IMR-90 (cell line): ENCODE results near the gene ZNF385B. TPM values are rescaled to one million over a fixed set of nuclear protein-coding genes. Genes with fewer than 3 reads are reported as not detected.

ENCODE experiments used
- ATAC-seq: fragments of 200-7000 bp; cut with Tn5 transposase; 2 replicates; pipeline ENCODE4 v1.9.1; 2020; ENCODE audit warnings: low read depth, mild to moderate bottlenecking, moderate library complexity
- BruUV-seq: library from RNA; stranded (reverse); fragments of 400-500 nt; replicated peaks from 2 replicates; lab custom pipeline; 2021; lab: Mats Ljungman, UMichigan
- CTCF ChIA-PET: fragments of 300-600 bp; formaldehyde crosslinking; extraction: SDS; loops from one replicate; lab custom pipeline; 2021; ENCODE audit warnings: antibody characterized with exemption; lab: Yijun Ruan, JAX
- POLR2A ChIA-PET: fragments of 300-600 bp; sonication (Branson Sonifier 250); formaldehyde crosslinking; loops from one replicate; lab custom pipeline; 2022; ENCODE audit warnings: antibody characterized with exemption; ENCODE audit not compliant: unreplicated experiment; lab: Charles Lee
- DNase-seq: peaks from one replicate; pipeline ENCODE4 v3.0.0; 2013
- H2AFZ ChIP-seq: replicated peaks from 2 replicates; pipeline ENCODE3; 2013; ENCODE audit warnings: low read length, mild to moderate bottlenecking; ENCODE audit not compliant: poor library complexity
- H2AK5ac ChIP-seq: 2 replicates; pipeline ENCODE4 v1.6.1; 2013; ENCODE audit warnings: low read depth, low read length, inconsistent platforms
- H2AK9ac ChIP-seq: replicated peaks from 2 replicates; pipeline ENCODE3; 2013; ENCODE audit warnings: mild to moderate bottlenecking, low read depth, low read length, moderate library complexity; ENCODE audit not compliant: poor library complexity
- H2BK120ac ChIP-seq: 2 replicates; pipeline ENCODE4 v1.6.1; 2013; ENCODE audit warnings: low read depth, low read length, inconsistent platforms
- H2BK15ac ChIP-seq: 3 replicates; pipeline ENCODE4 v1.6.1; 2013; ENCODE audit warnings: low read depth, low read length, inconsistent platforms
- H2BK20ac ChIP-seq: 2 replicates; pipeline ENCODE4 v1.6.1; 2013; ENCODE audit warnings: low read depth, mild to moderate bottlenecking, inconsistent platforms, low read length, moderate library complexity
- H2BK5ac ChIP-seq: 2 replicates; pipeline ENCODE4 v1.6.1; 2013; ENCODE audit warnings: mild to moderate bottlenecking, low read depth, low read length, inconsistent platforms; ENCODE audit not compliant: poor library complexity, severe bottlenecking
- H3K14ac ChIP-seq: replicated peaks from 2 replicates; pipeline ENCODE4 v1.6.1; 2013; ENCODE audit warnings: low read depth, low read length, inconsistent platforms
- H3K18ac ChIP-seq: 2 replicates; pipeline ENCODE4 v1.6.1; 2013; ENCODE audit warnings: low read depth, low read length, control low read depth
- H3K23ac ChIP-seq: 2 replicates; pipeline ENCODE4 v1.6.1; 2013; ENCODE audit warnings: low read depth, low read length, inconsistent platforms
- H3K27ac ChIP-seq: 2 replicates; pipeline ENCODE4 v1.5.1; 2013; ENCODE audit warnings: mild to moderate bottlenecking, control low read depth, low read length; ENCODE audit not compliant: insufficient read depth
- H3K27me3 ChIP-seq: 2 replicates; pipeline ENCODE4 v1.6.1; 2013; ENCODE audit warnings: low read length; ENCODE audit not compliant: control insufficient read depth, insufficient read depth
- H3K36me3 ChIP-seq: 2 replicates; pipeline ENCODE4 v1.6.1; 2013; ENCODE audit warnings: low read length, mixed read lengths; ENCODE audit not compliant: control insufficient read depth, insufficient read depth
- H3K4ac ChIP-seq: 2 replicates; pipeline ENCODE4 v1.6.1; 2013; ENCODE audit warnings: low read depth, low read length, inconsistent platforms
- H3K4me1 ChIP-seq: 2 replicates; pipeline ENCODE4 v1.6.1; 2013; ENCODE audit warnings: low read length, mixed read lengths; ENCODE audit not compliant: control insufficient read depth, insufficient read depth
- H3K4me2 ChIP-seq: 2 replicates; pipeline ENCODE4 v1.6.1; 2013; ENCODE audit warnings: low read depth, mild to moderate bottlenecking, control low read depth, low read length, moderate library complexity
- H3K4me3 ChIP-seq: 2 replicates; pipeline ENCODE4 v1.5.1; 2013; ENCODE audit warnings: low read depth, mild to moderate bottlenecking, control low read depth, low read length, moderate library complexity; ENCODE audit not compliant: insufficient read depth
- H3K56ac ChIP-seq: 2 replicates; pipeline ENCODE4 v1.6.1; 2013; ENCODE audit warnings: low read length, inconsistent platforms; ENCODE audit not compliant: insufficient read depth; ENCODE audit errors: extremely low read depth
- H3K79me1 ChIP-seq, 2 experiments: 2 replicates each; pipeline ENCODE4 v1.6.1; 2013; ENCODE audit warnings: low read length in 2 of 2, inconsistent platforms in 1 of 2, low read depth in 1 of 2
- H3K9ac ChIP-seq: 2 replicates; pipeline ENCODE4 v1.6.1; 2013; ENCODE audit warnings: low read depth, low read length, control low read depth
- H3K9me1 ChIP-seq: 2 replicates; pipeline ENCODE4 v1.6.1; 2013; ENCODE audit warnings: low read length, inconsistent platforms; ENCODE audit not compliant: insufficient read depth
- H3K9me3 ChIP-seq: 2 replicates; pipeline ENCODE4 v1.6.1; 2013; ENCODE audit warnings: low read length; ENCODE audit not compliant: control insufficient read depth, insufficient read depth
- H4K20me1 ChIP-seq: 2 replicates; pipeline ENCODE4 v1.6.1; 2013; ENCODE audit warnings: low read length, inconsistent platforms; ENCODE audit not compliant: insufficient read depth
- H4K5ac ChIP-seq: 2 replicates; pipeline ENCODE4 v1.6.1; 2013; ENCODE audit warnings: mild to moderate bottlenecking, low read depth, low read length, control low read depth
- H4K8ac ChIP-seq, 2 experiments: 2 replicates each; pipeline ENCODE4 v1.6.1; 2013; ENCODE audit warnings: low read depth in 2 of 2, low read length in 2 of 2, control low read depth in 1 of 2, inconsistent platforms in 1 of 2
- H4K91ac ChIP-seq: 2 replicates; pipeline ENCODE4 v1.6.1; 2013; ENCODE audit warnings: low read depth, low read length, inconsistent platforms; ENCODE audit not compliant: insufficient read depth
- BHLHE40 ChIP-seq: fragments of 150-350 bp; IDR thresholded peaks from 2 replicates; pipeline ENCODE4 v1.6.1; 2016; ENCODE audit warnings: mild to moderate bottlenecking, low read depth, low read length
- CHD1 ChIP-seq: IDR thresholded peaks from 2 replicates; pipeline ENCODE4 v1.6.1; 2012; ENCODE audit warnings: low read depth, low read length, improper control_type of control experiment
- FOS ChIP-seq: fragments of 150-350 bp; IDR thresholded peaks from 2 replicates; pipeline ENCODE4 v1.6.1; 2016; ENCODE audit warnings: low read depth, low read length
- NFE2L2 ChIP-seq: fragments of 150-350 bp; IDR thresholded peaks from 2 replicates; pipeline ENCODE4 v1.6.1; 2016; ENCODE audit warnings: low read depth, mild to moderate bottlenecking, low read length
- POLR2A ChIP-seq: IDR thresholded peaks from 2 replicates; pipeline ENCODE4 v1.6.1; 2012; ENCODE audit warnings: mild to moderate bottlenecking, low read depth, low read length
- RAD21 ChIP-seq: IDR thresholded peaks from 2 replicates; pipeline ENCODE4 v1.6.1; 2012; ENCODE audit warnings: low read length, improper control_type of control experiment
- SMC3 ChIP-seq: fragments of 150-350 bp; IDR thresholded peaks from 2 replicates; pipeline ENCODE4 v1.6.1; 2016; ENCODE audit warnings: low read depth, mild to moderate bottlenecking, antibody characterized with exemption, low read length, moderate library complexity
- WGBS, 2 experiments: methylation state at CpG; one replicate each; pipeline versions ENCODE4 v1.1.5 to v1.1.7; 2013; ENCODE audit warnings: missing lambda C conversion rate in 2 of 2; ENCODE audit not compliant: insufficient read length in 1 of 2; ENCODE audit errors: extremely low coverage in 2 of 2; 5-methylcytosine and 5-hydroxymethylcytosine counted together
- dilution Hi-C: fragments of 300-500 bp; cut with HindIII; formaldehyde crosslinking; loops from one replicate; pipeline ENCODE4 v1.14.3; 2018; ENCODE audit warnings: low sequenced_read_pairs; ENCODE audit not compliant: unreplicated experiment
- in situ Hi-C: fragments of 300-500 bp; cut with MboI; formaldehyde crosslinking; loops from 3 replicates; pipeline ENCODE4 v1.14.3; 2019; ENCODE audit warnings: low sequenced_read_pairs, inconsistent platforms, mixed read lengths
- intact Hi-C: fragments of 100-400 bp; cut with micrococcal nuclease; formaldehyde crosslinking; loops from 2 replicates; pipeline ENCODE4 v1.10.0; 2022
- polyA plus RNA-seq, 3 experiments: library from polyadenylated mRNA; depleted of rRNA; stranded (reverse); fragments of >200 nt; gene quantifications; 2 replicates each; pipeline ENCODE4 v1.2.3, GENCODE V29; 2012; ENCODE audit warnings: low replicate concordance in 1 of 3
- total RNA-seq: library from RNA; depleted of rRNA; stranded (reverse); fragments of >200 nt; gene quantifications from 2 replicates; pipeline ENCODE4 v1.2.3, GENCODE V29; 2012
- TF ChIP-seq, protein P1 (sequence below): fragments of 150-350 bp; IDR thresholded peaks from 2 replicates; pipeline ENCODE4 v1.6.1; 2016; ENCODE audit warnings: low read depth, mild to moderate bottlenecking, low read length, moderate library complexity, borderline replicate concordance

Gene ZNF385B
- total and polyA plus RNA-seq, 2 of the 4 experiments (the other 2 are of a cell fraction), result not detected

DNA sequence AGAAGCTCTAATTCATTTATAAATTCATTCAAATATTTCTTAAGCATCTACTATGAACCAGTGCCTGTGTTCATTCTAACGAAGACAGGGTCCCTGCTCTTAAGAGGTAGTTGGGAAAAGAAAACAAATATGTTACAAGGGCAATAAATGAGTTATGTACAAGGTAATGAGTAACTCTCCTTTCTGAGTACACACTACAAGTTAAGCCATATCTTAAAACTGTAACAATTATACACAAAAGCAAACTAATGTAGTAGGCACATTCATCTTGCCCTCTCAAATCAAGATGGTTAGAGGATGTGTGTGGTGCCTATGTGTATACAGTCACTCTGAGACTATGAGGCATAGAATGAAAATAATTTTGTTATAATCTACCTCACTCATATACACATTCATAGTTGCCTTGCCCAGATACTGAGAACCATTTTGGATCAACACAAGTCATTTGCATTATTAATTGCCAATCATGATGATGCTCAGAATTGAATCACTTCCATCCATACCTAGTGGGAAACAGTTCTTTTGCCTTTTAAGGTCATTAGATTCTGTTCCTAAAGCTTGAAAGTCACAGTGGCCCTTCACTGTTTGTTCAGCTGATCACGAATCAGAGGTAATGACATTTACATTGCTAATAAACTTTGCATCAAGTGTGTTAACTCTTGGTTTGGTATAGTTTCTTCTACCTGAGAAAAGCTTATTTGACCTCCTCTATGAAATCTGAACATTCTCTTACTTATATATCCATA lies 283.1 kb downstream of the ZNF385B start (continued):
- TF ChIP-seq POLR2A, result no peak

DNA sequence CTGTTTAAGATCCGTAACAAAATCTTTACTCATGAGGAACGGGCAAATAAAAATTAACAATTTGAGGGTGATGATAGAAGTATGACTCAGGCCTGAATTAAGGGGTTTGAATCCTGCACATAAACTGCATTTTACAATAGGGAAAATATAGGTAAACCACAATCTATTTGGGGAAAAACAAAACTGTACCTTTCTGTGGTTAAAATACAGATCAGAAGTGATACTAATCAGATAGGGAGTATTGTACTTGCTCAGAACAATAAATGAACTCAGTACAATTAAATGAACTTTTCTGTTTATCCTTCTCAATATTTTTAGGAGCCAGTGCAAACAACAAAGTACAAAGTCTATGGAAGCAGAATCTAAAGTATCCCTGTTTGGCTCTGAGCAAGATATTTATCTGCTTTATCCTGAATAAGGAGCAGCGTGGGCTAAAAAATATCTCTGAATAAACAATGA lies 287.3 kb downstream of the ZNF385B start:
- ChIA-PET CTCF (no interaction called here), POLR2A (interaction anchor here (0.5 kb wide), 1 partner anchor 1462 kb away, joined by 3 read pairs; no protein-coding TSS in a partner anchor)
- intact Hi-C loops, result no loop called here
- TF ChIP-seq NFE2L2 (no peak), SMC3 (no peak), CHD1 (no peak), RAD21 (no peak), BHLHE40 (no peak), FOS (no peak)
- TF ChIP-seq, protein P1, sequence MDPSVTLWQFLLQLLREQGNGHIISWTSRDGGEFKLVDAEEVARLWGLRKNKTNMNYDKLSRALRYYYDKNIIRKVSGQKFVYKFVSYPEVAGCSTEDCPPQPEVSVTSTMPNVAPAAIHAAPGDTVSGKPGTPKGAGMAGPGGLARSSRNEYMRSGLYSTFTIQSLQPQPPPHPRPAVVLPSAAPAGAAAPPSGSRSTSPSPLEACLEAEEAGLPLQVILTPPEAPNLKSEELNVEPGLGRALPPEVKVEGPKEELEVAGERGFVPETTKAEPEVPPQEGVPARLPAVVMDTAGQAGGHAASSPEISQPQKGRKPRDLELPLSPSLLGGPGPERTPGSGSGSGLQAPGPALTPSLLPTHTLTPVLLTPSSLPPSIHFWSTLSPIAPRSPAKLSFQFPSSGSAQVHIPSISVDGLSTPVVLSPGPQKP, result no peak
- no peak overlapping the region for H3K14ac ChIP-seq
- no peak overlapping the region for H3K27ac ChIP-seq
- H2BK5ac ChIP-seq, result no peak overlapping the region
- H4K91ac ChIP-seq, result no peak overlapping the region
- no peaks in the 10 kb centered on the region for H3K79me1 ChIP-seq
- no peak overlapping the region for H2BK20ac ChIP-seq
- DNase-seq, result no peak
- in situ Hi-C loops, result no loop called here
- no peak overlapping the region for H3K18ac ChIP-seq
- no peaks in the 10 kb centered on the region for H3K27me3 ChIP-seq
- H3K9ac ChIP-seq, result no peak overlapping the region
- H3K9me3 ChIP-seq, result no peaks in the 10 kb centered on the region
- no peak overlapping the region for H2BK120ac ChIP-seq
- no peak overlapping the region for H4K5ac ChIP-seq
- H2BK15ac ChIP-seq, result no peak overlapping the region
- no peaks in the 10 kb centered on the region for H3K36me3 ChIP-seq
- no TSS peak for BruUV-seq
- H2AFZ ChIP-seq, result no peak overlapping the region
- H3K4ac ChIP-seq, result no peak overlapping the region
- H3K23ac ChIP-seq, result no peak overlapping the region
- WGBS, 2 experiments, result no CpG with 5 or more reads among the region's 3 CpGs
- H2AK5ac ChIP-seq, result no peak overlapping the region
- H2AK9ac ChIP-seq, result no peak overlapping the region
- H3K9me1 ChIP-seq, result no peaks in the 10 kb centered on the region
- H3K4me2 ChIP-seq, result no peak overlapping the region
- H3K4me1 ChIP-seq, result peaks cover 4% of the 10 kb centered on the region
- dilution Hi-C loops, result no loop called here
- no peak for ATAC-seq
- no peak overlapping the region for H4K8ac ChIP-seq
- H4K20me1 ChIP-seq, result no peaks in the 10 kb centered on the region
- H3K56ac ChIP-seq, result no peak overlapping the region
- H3K4me3 ChIP-seq, result no peak overlapping the region
